Breast epithelium (tissue), 3 donors: Measurements from ENCODE around the gene SLC15A3.

Source experiments
- POLR2AphosphoS5 ChIP-seq, 3 donors: sonication (generic); formaldehyde crosslinking; IDR thresholded peaks; one replicate each; pipeline ENCODE4 v1.6.1; 2017; ENCODE audit warnings: antibody characterized with exemption in 3 of 3
- TF ChIP-seq, protein P1 (sequence below), 3 donors: fragments of 450-650 bp; IDR thresholded peaks; one replicate each; pipeline ENCODE4 v1.5.1; 2016 to 2017; ENCODE audit warnings: antibody characterized with exemption in 3 of 3, mild to moderate bottlenecking in 3 of 3, moderate library complexity in 3 of 3

DNA sequence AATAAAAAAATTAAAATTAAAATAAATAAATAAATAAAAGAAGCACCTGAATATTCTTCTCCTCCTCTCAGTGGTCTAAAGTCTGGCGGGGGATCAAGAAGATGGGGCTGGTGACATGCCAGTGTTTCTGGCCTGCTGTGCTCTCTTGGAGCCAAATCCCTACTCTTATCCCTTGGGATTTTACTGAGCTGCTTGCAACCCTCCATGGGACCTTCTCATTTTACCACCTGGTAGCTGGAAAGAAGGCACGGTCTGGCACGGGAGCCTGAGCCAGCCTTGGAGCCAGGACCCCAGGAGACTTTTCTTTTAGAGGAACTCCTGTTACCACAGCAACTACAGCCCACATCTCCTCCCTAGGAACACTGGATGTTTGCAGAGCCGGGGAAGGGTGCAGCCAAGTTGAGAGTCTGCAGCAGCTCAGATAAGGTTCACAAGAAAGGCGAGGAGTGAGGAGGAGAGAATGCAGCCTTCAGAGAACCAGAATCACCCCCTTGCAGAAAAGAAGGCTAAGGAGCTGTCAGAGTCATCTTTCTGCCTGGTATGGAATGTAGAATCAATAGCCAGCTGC, 41.0 kb upstream of the SLC15A3 start:
- TF ChIP-seq, protein P1, sequence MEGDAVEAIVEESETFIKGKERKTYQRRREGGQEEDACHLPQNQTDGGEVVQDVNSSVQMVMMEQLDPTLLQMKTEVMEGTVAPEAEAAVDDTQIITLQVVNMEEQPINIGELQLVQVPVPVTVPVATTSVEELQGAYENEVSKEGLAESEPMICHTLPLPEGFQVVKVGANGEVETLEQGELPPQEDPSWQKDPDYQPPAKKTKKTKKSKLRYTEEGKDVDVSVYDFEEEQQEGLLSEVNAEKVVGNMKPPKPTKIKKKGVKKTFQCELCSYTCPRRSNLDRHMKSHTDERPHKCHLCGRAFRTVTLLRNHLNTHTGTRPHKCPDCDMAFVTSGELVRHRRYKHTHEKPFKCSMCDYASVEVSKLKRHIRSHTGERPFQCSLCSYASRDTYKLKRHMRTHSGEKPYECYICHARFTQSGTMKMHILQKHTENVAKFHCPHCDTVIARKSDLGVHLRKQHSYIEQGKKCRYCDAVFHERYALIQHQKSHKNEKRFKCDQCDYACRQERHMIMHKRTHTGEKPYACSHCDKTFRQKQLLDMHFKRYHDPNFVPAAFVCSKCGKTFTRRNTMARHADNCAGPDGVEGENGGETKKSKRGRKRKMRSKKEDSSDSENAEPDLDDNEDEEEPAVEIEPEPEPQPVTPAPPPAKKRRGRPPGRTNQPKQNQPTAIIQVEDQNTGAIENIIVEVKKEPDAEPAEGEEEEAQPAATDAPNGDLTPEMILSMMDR (IDR thresholded peaks at IDR 0.05): no peak
- no peak for TF ChIP-seq POLR2AphosphoS5 (IDR thresholded peaks at IDR 0.05)
